NCI-H2107 (cell line): Measurements from ENCODE around the gene EPHB2.
"Not testable (repeated sequence)": the region's sequence is repeated elsewhere in the genome, so short reads cannot be mapped to it uniquely, and the experiment has no call there.

Experiments used
- DNase-seq: peaks from one replicate; lab custom pipeline; 2025; lab: John Stamatoyannopoulos, UW

EPHB2 gene

DNA sequence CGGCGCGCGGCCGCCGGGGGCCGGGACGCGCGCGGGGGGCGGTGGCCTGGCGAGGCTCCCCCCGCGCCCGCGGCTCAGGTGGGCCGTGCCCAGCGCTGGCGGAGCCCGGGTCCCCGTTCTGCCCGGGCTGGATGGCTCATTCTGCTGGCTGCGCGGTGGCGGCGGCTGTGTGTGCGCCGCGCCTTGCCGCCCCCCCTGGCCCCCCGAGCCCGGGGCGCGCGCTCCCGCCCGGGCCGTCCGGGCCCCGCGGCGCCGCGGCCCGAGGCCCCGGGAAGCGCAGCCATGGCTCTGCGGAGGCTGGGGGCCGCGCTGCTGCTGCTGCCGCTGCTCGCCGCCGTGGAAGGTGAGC is at the start of gene EPHB2:
Gene EPHB2, plus strand, starts transcription at position 139 of the 349 bp plus-strand sequence. Its CDS starts 144 bp downstream, at position 283.
- DNase-seq: no peak

- no peak for DNase-seq
Observed at GRCh38 chr1:22661880-22662279, 48.8 kb upstream of the EPHB2 start.

- DNase-seq: no peak
Observed at GRCh38 chr1:22662318-22662717, 48.3 kb upstream of the EPHB2 start.

DNA sequence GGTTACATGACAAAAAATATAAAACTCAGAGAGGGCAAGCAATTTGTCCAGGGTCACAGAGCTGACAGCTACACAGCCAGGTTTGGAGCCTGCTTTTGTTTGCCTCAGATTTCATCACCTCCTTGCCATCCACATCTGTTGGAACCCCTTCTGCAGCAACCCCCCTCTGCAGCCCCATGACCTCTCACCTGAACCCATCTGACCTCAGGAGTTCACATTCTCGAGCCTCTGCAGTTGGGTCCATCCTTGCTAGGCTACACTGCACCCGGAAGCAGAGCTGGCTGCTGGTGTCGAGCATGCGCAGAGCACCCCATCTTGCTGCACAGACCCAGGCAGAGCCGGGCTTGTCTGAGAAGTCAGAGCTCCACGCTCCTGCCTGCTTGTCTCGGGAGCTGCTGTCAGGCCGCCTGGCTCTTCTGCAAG is 47.6 kb upstream of the EPHB2 start:
- DNase-seq: no peak

DNA sequence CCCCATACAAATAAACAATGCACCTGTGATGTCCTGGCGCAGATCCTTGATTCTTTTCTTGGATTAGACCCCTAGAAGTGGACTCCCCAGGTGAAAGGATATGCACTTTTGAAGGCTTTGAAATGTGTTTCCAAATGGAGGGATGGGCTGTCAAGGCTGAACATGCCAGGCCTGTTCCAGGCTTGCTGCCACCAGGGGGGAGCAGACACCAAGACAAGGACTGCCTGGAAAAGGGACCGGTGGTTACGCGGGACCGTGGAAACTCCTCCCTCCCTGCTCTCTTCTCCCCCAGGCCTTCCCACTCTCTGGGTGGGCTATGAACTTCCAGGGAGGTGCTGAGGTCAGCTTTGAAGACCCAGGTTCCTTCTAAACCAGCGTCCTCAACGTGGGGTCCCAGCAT is 44.9 kb upstream of the EPHB2 start:
- no peak for DNase-seq

- DNase-seq: no peak
Observed at GRCh38 chr1:22666412-22666811, 44.2 kb upstream of the EPHB2 start.

DNA sequence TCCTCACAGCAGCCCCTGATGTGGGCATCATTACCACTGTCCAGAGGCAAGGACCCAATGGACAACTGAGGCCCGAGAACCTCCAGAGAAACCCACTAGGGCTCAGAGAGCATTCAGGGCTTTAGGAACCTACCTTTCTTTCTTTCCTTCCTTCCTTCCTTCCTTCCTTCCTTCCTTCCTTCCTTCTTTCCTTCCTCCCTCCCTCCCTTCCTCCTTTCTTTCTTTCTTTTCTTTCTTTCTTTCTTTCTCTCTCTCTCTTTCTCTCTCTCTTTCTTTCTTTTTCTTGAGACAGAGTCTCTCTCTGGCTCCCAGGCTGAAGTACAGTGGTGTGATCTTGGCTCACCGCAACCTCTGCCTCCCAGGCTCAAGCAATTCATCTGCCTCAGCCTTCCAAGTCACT is 41.8 kb upstream of the EPHB2 start:
- not testable (repeated sequence) for DNase-seq

- no peak for DNase-seq
Observed at GRCh38 chr1:22670352-22670975, 40.2 kb upstream of the EPHB2 start.

- no peak for DNase-seq
Observed at GRCh38 chr1:22671999-22672398, 38.6 kb upstream of the EPHB2 start.

- DNase-seq: peak; percentile 12
Observed at GRCh38 chr1:22673486-22674409, 36.9 kb upstream of the EPHB2 start.

- DNase-seq: no peak
Observed at GRCh38 chr1:22674410-22674749, 36.3 kb upstream of the EPHB2 start.

DNA sequence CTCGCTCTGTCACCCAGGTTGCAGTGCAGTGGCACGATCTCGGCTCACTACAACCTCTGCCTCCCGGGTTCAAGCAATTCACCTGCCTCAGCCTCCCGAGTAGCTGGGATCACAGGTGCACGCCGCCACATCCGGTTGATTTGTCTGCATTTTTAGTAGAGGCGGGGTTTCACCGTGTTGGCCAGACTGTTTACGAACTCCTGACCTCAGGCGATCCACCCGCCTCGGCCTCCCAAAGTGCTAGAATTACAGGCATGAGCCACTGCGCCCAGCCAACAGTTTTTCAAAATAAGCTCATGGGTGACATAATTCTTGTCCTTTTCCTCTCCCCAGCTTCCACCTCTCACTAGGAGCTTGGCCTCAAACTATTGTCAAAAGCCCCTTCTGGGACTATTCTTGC is 34.5 kb upstream of the EPHB2 start:
- not testable (repeated sequence) for DNase-seq

GRCh38 chr1:22676916-22677583 is 33.6 kb upstream of the EPHB2 start:
- no peak for DNase-seq

- DNase-seq: no peak
Observed at GRCh38 chr1:22677931-22678896, 32.4 kb upstream of the EPHB2 start.

- no peak for DNase-seq
Observed at GRCh38 chr1:22680726-22681125, 29.9 kb upstream of the EPHB2 start.

GRCh38 chr1:22681556-22682276 is 28.9 kb upstream of the EPHB2 start:
- DNase-seq: no peak

DNA sequence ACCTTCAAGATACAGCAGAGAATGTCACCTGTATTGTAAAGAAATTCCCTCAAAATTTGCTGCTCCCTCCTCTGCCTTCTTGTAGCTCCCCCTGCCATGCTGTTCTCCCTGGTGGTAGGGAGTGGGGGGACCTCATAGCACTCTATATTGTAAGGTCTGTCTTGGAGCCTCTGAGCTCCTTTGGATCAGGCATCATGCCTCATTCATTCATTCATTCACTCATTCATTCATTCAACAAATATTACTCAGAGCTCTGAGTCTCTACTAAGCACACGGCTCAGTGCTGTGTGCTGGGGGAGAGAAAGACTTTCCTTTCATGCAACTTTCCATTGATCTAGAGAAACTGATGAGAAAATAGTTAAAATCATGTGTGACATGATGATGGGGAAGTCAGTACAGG is 27.1 kb upstream of the EPHB2 start:
- no peak for DNase-seq

GRCh38 chr1:22685591-22686059 is 25.0 kb upstream of the EPHB2 start:
- no peak for DNase-seq

DNA sequence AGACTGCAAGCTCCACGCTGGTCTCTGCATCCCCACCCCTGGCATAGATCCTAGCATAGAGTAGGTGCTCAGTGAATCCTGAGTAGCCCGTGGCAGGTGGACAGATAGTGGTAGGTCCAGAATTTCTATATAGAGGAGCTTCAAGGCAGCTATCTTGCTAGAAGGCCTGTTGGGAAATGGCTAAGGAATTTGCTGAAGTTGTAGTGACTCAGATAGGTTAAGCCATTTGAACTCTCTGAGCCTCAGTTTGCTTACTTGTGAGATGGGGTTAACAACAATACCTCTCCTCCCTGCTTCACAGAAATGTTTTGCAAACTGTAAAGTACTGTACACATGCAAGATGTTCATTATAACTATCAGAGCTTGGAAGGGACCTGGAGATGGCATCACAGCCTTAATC is 23.4 kb upstream of the EPHB2 start:
- no peak for DNase-seq

DNA sequence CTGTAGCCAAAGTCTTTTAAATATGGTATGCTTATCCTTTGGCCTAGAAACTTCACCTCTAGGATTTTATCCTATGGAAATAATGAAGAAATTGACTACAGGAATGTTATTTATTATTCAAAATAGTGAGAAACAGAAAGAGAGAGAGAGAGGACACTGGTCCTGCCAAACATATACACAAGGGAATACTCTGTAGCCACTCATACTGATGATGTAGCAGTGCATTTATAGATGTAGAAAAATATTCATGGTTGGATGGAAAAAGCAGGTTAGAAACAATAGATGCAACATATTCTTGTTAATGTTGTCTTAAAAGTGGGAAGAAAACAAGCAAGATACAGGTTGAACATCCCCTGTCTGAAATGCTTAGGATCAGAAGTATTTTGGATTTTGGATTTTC is 22.2 kb upstream of the EPHB2 start:
- no peak for DNase-seq

DNA sequence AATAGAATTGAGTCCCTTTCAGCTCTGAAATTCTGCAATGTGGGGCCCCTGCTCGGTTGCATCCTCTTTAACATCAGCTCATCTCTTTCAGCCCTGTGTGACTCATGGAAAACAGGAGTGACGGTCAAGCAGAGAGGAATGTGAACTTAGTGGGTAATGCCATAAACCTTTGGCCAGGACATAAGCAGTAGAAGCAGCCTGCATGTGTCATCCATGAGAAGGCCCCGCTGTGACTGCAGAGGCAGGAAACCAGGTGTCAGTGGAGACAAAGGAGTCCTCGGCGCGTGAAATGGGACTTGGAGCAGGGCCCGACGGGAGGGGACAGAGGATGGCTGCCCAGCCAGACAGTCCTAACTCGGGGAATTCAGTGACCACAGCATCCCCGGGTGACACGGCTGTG is 21.1 kb upstream of the EPHB2 start:
- DNase-seq: peak; percentile 31
